Gastroesophageal sphincter (tissue), 4 donors: ENCODE measurements around the gene GP1BB. TPM values are rescaled to one million over a fixed set of nuclear protein-coding genes. Genes with fewer than 3 reads are reported as not detected.
"Not testable (repeated sequence)": the region's sequence is repeated elsewhere in the genome, so short reads cannot be mapped to it uniquely, and the experiment has no call there.

Experiments used
- ATAC-seq: fragments of 150-250 bp; one replicate; pipeline ENCODE4 v1.9.1; 2016; ENCODE audit warnings: mild to moderate bottlenecking, moderate library complexity
- H3K27ac ChIP-seq, 4 donors: fragments of 200-600 bp; sonication (generic) in 3 of 4; 1 replicate in 3 of 4; 2 replicates in 1 of 4; pipeline ENCODE4 v1.5.1; 2016 to 2019
- H3K27me3 ChIP-seq: fragments of 200-600 bp; sonication (generic); one replicate; pipeline ENCODE4 v1.5.1; 2019
- H3K36me3 ChIP-seq, 2 donors: fragments of 200-600 bp; sonication (generic); one replicate each; pipeline ENCODE4 v1.5.1; 2019; ENCODE audit warnings: control low read depth in 1 of 2
- H3K4me1 ChIP-seq, 3 donors: fragments of 200-600 bp; sonication (generic); 1 replicate in 2 of 3; 2 replicates in 1 of 3; pipeline ENCODE4 v1.5.1; 2016 to 2019; ENCODE audit warnings: control low read depth in 2 of 3
- H3K4me3 ChIP-seq, 2 donors: fragments of 200-600 bp; sonication (generic); one replicate each; pipeline ENCODE4 v1.5.1; 2019; ENCODE audit warnings: mild to moderate bottlenecking in 1 of 2, moderate library complexity in 1 of 2
- H3K9me3 ChIP-seq, 3 donors: fragments of 200-600 bp; sonication (generic); one replicate each; pipeline ENCODE4 v1.5.1; 2017 to 2019; ENCODE audit warnings: control low read depth in 2 of 3
- CTCF ChIP-seq, 4 experiments: fragments of 200-600 bp in 2 of 4; fragments of 450-650 bp in 2 of 4; sonication (generic) in 1 of 4; IDR thresholded peaks; one replicate each; pipeline ENCODE4 v1.5.1; 2017 to 2019; ENCODE audit warnings: antibody characterized with exemption in 4 of 4, mild to moderate bottlenecking in 2 of 4, moderate library complexity in 2 of 4
- EP300 ChIP-seq: sonication (generic); formaldehyde crosslinking; IDR thresholded peaks from one replicate; pipeline ENCODE4 v1.6.1; 2017; ENCODE audit warnings: antibody characterized with exemption, mild to moderate bottlenecking
- POLR2A ChIP-seq, 2 donors: fragments of 450-650 bp; IDR thresholded peaks; one replicate each; pipeline ENCODE4 v1.6.1; 2017; ENCODE audit warnings: antibody characterized with exemption in 2 of 2, mild to moderate bottlenecking in 2 of 2, moderate library complexity in 1 of 2
- POLR2AphosphoS5 ChIP-seq: sonication (generic); formaldehyde crosslinking; IDR thresholded peaks from one replicate; pipeline ENCODE4 v1.6.1; 2017; ENCODE audit warnings: antibody characterized with exemption
- WGBS, 2 donors: methylation state at CpG; one replicate each; pipeline ENCODE4 v1.1.5; 2018; ENCODE audit warnings: low coverage in 1 of 2; 5-methylcytosine and 5-hydroxymethylcytosine counted together
- total RNA-seq, 4 donors: library from RNA; depleted of rRNA; stranded (reverse); fragments of >200 nt; gene quantifications; one replicate each; pipeline ENCODE4 v1.1.0, GENCODE V29; 2016

GP1BB gene
- total RNA-seq, 4 donors from 2014 or later, result 2.0 to 12.5 (median 5.6) TPM

- Histone ChIP-seq H3K36me3 (no peaks in the 10 kb centered on the region), H3K4me1 (peaks cover 0 to 15% (median 0%) of the 10 kb centered on the region in 3 donors), H3K4me3 (no peak overlapping the region), H3K9me3 (no peaks in the 10 kb centered on the region), H3K27ac (no peak overlapping the region), H3K27me3 (peaks cover 11% of the 10 kb centered on the region)
- TF ChIP-seq POLR2AphosphoS5 (no peak), POLR2A (IDR thresholded peaks at IDR 0.05) (no peak), CTCF (IDR thresholded peaks at IDR 0.05) (no peak), EP300 (no peak)
- WGBS, 2 donors, result 95% methylated on average over 4 to 9 of the region's 14 CpGs
- no peak for ATAC-seq
Measured at GRCh38 chr22:19693581-19693980, 29.8 kb upstream of the GP1BB start.

- peaks cover 0 to 15% (median 0%) of the 10 kb centered on the region in 3 donors for H3K4me1 ChIP-seq
- H3K27me3 ChIP-seq, result peaks cover 7% of the 10 kb centered on the region
- no peaks in the 10 kb centered on the region for H3K36me3 ChIP-seq
- H3K9me3 ChIP-seq, result no peaks in the 10 kb centered on the region
- H3K27ac ChIP-seq, result no peak overlapping the region
- ATAC-seq, result no peak
- TF ChIP-seq POLR2AphosphoS5 (no peak), POLR2A (IDR thresholded peaks at IDR 0.05) (no peak), CTCF (IDR thresholded peaks at IDR 0.05) (no peak), EP300 (no peak)
- 84 to 88% methylated on average over 7 to 8 of the region's 12 CpGs for WGBS, 2 donors
- H3K4me3 ChIP-seq, result no peak overlapping the region
Measured at GRCh38 chr22:19693981-19694670, 29.2 kb upstream of the GP1BB start.

GRCh38 chr22:19694696-19695095 lies 28.6 kb upstream of the GP1BB start:
- peaks cover 0 to 15% (median 0%) of the 10 kb centered on the region in 3 donors for H3K4me1 ChIP-seq
- no peaks in the 10 kb centered on the region for H3K9me3 ChIP-seq
- H3K36me3 ChIP-seq, result no peaks in the 10 kb centered on the region
- no peak for TF ChIP-seq CTCF (IDR thresholded peaks at IDR 0.05)
- TF ChIP-seq POLR2AphosphoS5, result no peak
- TF ChIP-seq EP300, result no peak
- TF ChIP-seq POLR2A (IDR thresholded peaks at IDR 0.05), result no peak
- 100% methylated on average over 2 to 3 of the region's 13 CpGs for WGBS, 2 donors
- no peak overlapping the region for H3K4me3 ChIP-seq
- ATAC-seq, result no peak
- H3K27ac ChIP-seq, result no peak overlapping the region
- H3K27me3 ChIP-seq, result peaks cover 7% of the 10 kb centered on the region

- TF ChIP-seq POLR2A (IDR thresholded peaks at IDR 0.05) (no peak), EP300 (no peak), POLR2AphosphoS5 (no peak), CTCF (IDR thresholded peaks at IDR 0.05) (no peak)
- no peak overlapping the region for H3K4me3 ChIP-seq
- no peak overlapping the region for H3K27ac ChIP-seq
- H3K27me3 ChIP-seq, result peaks cover 7% of the 10 kb centered on the region
- no peaks in the 10 kb centered on the region for H3K9me3 ChIP-seq
- peaks cover 0 to 6% (median 0%) of the 10 kb centered on the region in 3 donors for H3K4me1 ChIP-seq
- whole genome bisulfite sequencing, 2 donors, result 80 to 100% methylated on average over 1 to 2 of the region's 2 CpGs
- H3K36me3 ChIP-seq, result no peaks in the 10 kb centered on the region
- no peak for ATAC-seq
Measured at GRCh38 chr22:19696504-19697276, 26.6 kb upstream of the GP1BB start.

- not testable (repeated sequence) for H3K4me3 ChIP-seq, H3K27me3 ChIP-seq, H3K4me1 ChIP-seq, H3K9me3 ChIP-seq, ATAC-seq, H3K27ac ChIP-seq, H3K36me3 ChIP-seq
- no CpG with 5 or more reads among the region's 1 CpG for WGBS, 2 donors
Measured at GRCh38 chr22:19697871-19698270, 25.5 kb upstream of the GP1BB start.
